ENCODE data around the gene FNDC5. TPM values are rescaled to one million over a fixed set of nuclear protein-coding genes. Genes with fewer than 3 reads are reported as not detected.

The FNDC5 gene
- total and polyA plus RNA-seq, 9 of the 15 experiments (the other 6 are each of a cell fraction or from before 2014, with no cell fraction given): 0.06 to 2.1 (median 0.22) TPM

- TF ChIP-seq TFAP4 (CRISPR knock-in tag; IDR thresholded peaks at IDR 0.05; ENCODE audit: borderline replicate concordance) (no peak), ATF1 (CRISPR knock-in tag; IDR thresholded peaks at IDR 0.05) (no peak), ATF1 (tag; IDR thresholded peaks at IDR 0.05) (peak; percentile 10; the same call in 1 of the 2 replicates), FOXA3 (CRISPR knock-in tag; conservative IDR thresholded peaks at IDR 0.05 in 1 of 2, IDR thresholded peaks at IDR 0.05 in 1 of 2) (peak in 1 of 2 experiments; percentile 75; a peak in 2 of 4 replicates), TRIM28 (IDR thresholded peaks at IDR 0.05) (no peak), PCBP2 (IDR thresholded peaks at IDR 0.05; ENCODE audit: low read depth, low read length, poor library complexity, severe bottlenecking) (no peak), UBTF (IDR thresholded peaks at IDR 0.05; ENCODE audit: borderline replicate concordance in 1 of 2, low read depth in 2 of 2, low read length in 2 of 2) (peak in 1 of 2 experiments; percentile 79; a peak in 2 of 4 replicates), ETV6 (IDR thresholded peaks at IDR 0.05; ENCODE audit: borderline replicate concordance in 1 of 2, low read depth in 2 of 2, low read length in 1 of 2) (0 out of 4 replicates have a peak, but pooled peaks of 1 of the 2 experiments have one; percentile 5), ETV6 (CRISPR knock-in tag; IDR thresholded peaks at IDR 0.05; ENCODE audit: borderline replicate concordance) (0 out of 2 replicates have a peak, but pooled peaks have one; percentile 11), ZNF644 (tag; IDR thresholded peaks at IDR 0.05; ENCODE audit: low read depth) (0 out of 2 replicates have a peak, but pooled peaks have one; percentile 22), ZNF766 (CRISPR knock-in tag; conservative IDR thresholded peaks at IDR 0.05) (no peak), CHD1 (IDR thresholded peaks at IDR 0.05; ENCODE audit: low read length) (peak; percentile 76), NFRKB (IDR thresholded peaks at IDR 0.05; ENCODE audit: low read depth) (peak; percentile 93), HDAC8 (tag; IDR thresholded peaks at IDR 0.05) (no peak), CC2D1A (IDR thresholded peaks at IDR 0.05) (0 out of 2 replicates have a peak, but pooled peaks have one; percentile 14), ZNF384 (IDR thresholded peaks at IDR 0.05; ENCODE audit: low read depth, low read length) (0 out of 2 replicates have a peak, but pooled peaks have one; percentile 8), HCFC1 (IDR thresholded peaks at IDR 0.05; ENCODE audit: low read depth, low read length) (0 out of 2 replicates have a peak, but pooled peaks have one; percentile 12), TAF9B (IDR thresholded peaks at IDR 0.05; ENCODE audit: partially characterized antibody) (peak; percentile 31), SAFB2 (IDR thresholded peaks at IDR 0.05; ENCODE audit: borderline replicate concordance, low read depth, low read length, severe bottlenecking) (no peak), PRDM10 (IDR thresholded peaks at IDR 0.05; ENCODE audit: partially characterized antibody) (peak; percentile 5)
These were observed 52.6 kb downstream of the FNDC5 start (continued) for GRCh38 chr1:32817815-32818786.

Measured in K562 (cell line).